Esophagus mucosa (tissue), 1 donor: ENCODE measurements around the gene ZNF888. TPM values are rescaled to one million over a fixed set of nuclear protein-coding genes. Genes with fewer than 3 reads are reported as not detected.
"Not testable (repeated sequence)": the region's sequence is repeated elsewhere in the genome, so short reads cannot be mapped to it uniquely, and the experiment has no call there.

ENCODE experiments used
- ATAC-seq: fragments of 200-7000 bp; cut with Tn5 transposase; one replicate; pipeline ENCODE4 v1.9.1; 2020
- total RNA-seq: library from RNA; stranded (reverse); gene quantifications from one replicate; pipeline ENCODE4 v1.2.4, GENCODE V29; 2023
- donor health status: DM: yes; HTN: yes; CAD: no.

Gene ZNF888
- total RNA-seq, 1 donor from 2014 or later = 3.6 TPM

DNA sequence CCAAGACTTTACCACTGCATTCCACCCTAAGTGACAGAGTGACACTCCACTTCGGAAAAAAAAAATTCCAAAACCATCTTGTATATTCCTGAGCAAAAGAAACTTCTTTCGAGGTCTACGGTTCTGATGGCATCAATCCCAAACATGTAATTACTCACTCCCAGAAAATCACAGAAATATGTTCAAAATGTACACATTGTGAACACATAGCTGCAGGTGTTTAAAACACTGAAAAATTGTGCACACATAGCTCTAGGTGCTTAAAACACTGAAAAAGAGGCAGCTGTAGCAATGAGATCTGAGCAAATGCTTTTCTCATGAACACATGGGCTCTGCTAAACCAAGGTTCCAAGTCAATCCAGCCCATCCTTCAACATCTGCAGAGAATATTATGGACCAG is 51.8 kb downstream of the ZNF888 start:
- no peak for ATAC-seq

DNA sequence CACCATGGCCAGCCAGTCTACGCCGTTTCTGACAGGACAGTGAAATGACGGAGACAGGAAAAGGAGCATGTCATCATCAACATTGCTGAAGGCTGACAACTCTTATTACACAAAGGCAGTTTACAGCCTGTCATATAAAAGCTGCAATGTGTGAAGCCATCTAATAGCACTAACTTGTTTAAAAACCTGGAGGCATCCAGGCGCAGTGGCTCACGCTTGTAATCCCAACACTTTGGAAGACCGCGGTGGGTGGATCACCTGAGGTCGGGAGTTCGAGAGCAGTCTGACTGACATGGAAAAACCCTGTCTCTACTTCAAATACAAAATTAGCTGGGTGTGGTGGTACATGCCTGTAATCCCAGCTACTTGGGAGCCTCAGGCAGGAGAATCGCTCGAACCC is 55.2 kb downstream of the ZNF888 start:
- ATAC-seq = not testable (repeated sequence)

DNA sequence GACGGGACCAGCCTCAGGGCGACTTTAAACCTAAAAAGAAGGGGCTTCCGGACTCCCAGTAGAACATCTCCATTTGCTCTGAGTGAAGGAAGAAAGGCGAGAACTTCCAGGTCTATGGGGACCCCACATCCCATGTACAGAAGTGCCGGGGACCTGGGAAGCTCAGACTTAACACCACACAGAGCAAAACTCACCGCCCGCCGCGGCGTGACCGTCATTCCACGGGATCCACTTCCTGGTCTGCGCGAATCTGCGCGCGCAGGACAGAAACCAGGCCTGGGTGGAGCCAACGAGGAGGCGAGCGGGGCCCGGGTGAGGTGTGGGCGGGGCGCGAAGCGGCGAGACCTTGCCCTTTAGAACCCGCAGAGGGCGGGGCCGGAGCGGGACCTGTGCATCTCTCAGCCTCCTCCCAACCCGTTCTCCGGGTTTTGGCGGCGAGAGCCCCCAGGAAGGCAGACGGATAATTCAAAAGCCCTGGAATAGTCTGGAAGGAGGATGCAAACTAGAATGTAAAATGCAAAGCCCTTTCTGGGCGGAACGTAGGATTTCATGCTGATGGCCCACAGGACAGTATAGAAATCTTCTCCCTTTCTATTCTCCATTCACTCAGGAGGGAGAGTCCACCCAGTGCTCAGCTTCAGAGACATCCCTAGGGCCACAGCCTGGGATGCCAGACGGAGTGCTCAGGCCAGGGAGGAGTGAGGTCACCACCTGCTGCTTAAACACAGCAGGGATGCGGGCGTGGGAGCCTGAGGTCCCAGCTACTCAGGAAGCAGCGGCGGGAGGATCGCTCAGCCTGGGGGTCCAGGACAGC is 65.6 kb downstream of the ZNF888 start, which contains the start of gene ZNF468:
Gene ZNF468, minus strand, starts transcription at position 242 of the 814 bp plus-strand sequence. CDS start 3,347 bp downstream, outside the sequence.
- peak; percentile 100 for ATAC-seq

DNA sequence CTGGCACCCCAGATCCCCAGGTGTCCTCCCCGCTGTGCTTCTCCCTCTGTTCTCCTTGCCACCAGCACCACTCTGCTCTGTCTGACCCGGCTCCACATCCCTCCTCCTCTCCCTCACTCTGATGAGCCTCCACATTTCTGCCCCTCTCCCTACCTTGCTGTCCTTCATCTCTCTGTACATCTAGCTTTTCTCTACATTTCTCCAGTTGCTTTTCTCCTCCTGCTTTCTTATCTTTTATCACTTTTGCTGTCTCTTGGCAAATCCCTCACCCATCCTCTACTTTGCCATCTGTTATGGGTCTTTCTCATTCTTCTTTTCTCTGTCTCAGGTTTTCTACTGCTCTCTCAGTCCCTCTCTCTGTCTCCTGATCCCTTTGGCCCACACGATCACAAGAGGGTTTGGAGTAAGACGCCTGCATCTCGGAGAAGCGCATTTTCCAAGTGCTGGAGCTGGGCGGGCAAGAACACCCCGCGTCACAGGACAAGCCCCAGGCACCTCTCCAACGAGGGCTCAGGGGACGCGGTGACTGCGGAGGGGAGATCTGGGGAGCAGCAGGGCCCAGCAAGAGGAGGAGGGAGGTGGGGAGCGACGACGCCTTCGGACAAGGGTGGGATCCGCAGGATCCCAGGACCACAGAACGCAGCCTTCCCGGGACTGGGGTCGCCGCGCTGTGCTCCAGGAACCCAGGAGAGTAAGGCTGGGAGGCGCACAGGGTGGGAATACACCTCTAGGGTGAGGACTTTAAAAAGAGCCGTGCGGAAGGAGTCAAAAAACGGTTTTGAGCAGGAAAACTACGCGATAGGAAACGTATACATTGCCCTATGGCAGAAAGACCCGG is 66.5 kb downstream of the ZNF888 start:
- ATAC-seq = peak; percentile 51

Other genes with a start within 250 kb of the ZNF888 start
- 6.9 TPM for gene ZNF611, start 188.4 kb downstream of the ZNF888 start, total RNA-seq
- gene ZNF600, start 136.6 kb downstream of the ZNF888 start, total RNA-seq = 6.1 TPM
- gene ZNF28, start 101.8 kb downstream of the ZNF888 start, total RNA-seq = 10.2 TPM
- gene ZNF468, start 65.8 kb downstream of the ZNF888 start, total RNA-seq = 8.0 TPM
- 3.8 TPM for gene ZNF320, start 25.8 kb downstream of the ZNF888 start, total RNA-seq
- gene ZNF816, start 39.5 kb upstream of the ZNF888 start, total RNA-seq = 3.8 TPM
- gene ERVV-1, start 90.5 kb upstream of the ZNF888 start, total RNA-seq = not detected
- not detected for gene ERVV-2, start 121.3 kb upstream of the ZNF888 start, total RNA-seq
- 9.2 TPM for gene ZNF160, start 180.0 kb upstream of the ZNF888 start, total RNA-seq
- gene ZNF415, start 209.5 kb upstream of the ZNF888 start, total RNA-seq = 0.28 TPM
- gene ZNF347, start 235.6 kb upstream of the ZNF888 start, total RNA-seq = 2.6 TPM